Left renal pelvis (tissue), 4 donors: ENCODE measurements around the gene AP3B1. TPM values are rescaled to one million over a fixed set of nuclear protein-coding genes. Genes with fewer than 3 reads are reported as not detected.

Experiments
- DNase-seq, 4 donors: peaks; one replicate each; pipeline ENCODE4 v3.0.0-alpha.2; 2013; ENCODE audit warnings: low read depth in 4 of 4, low spot score in 3 of 4
- polyA plus RNA-seq, 4 donors: library from polyadenylated mRNA; unstranded; fragments of 120-200 nt; gene quantifications; one replicate each; pipeline ENCODE4 v1.2.1, GENCODE V29; 2013; ENCODE audit not compliant: insufficient read length in 4 of 4

Gene AP3B1
- polyA plus RNA-seq, 4 donors: 53.6 to 87.8 (median 72.2) TPM

DNA sequence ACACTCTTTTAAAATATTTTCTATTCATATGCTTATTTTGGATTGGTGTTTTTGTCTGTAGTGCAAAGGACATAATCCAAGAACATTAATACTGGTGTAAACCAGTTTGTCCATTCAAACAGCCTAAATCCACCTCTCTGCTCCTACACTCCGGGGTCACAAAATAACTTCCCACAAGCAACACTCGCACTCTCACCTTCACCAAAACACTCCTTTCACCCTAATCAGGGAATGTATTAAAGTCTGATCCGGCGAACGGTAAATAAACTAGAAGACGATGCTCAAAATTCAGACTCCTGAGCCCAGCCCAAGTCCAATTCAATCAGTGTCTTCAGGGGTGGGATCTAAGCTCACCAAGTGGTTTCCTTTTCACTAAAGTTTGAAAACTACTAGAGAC, 649 bp downstream of the AP3B1 start:
- DNase-seq: peak in 2 of 4 donors; percentile 16 to 35

DNA sequence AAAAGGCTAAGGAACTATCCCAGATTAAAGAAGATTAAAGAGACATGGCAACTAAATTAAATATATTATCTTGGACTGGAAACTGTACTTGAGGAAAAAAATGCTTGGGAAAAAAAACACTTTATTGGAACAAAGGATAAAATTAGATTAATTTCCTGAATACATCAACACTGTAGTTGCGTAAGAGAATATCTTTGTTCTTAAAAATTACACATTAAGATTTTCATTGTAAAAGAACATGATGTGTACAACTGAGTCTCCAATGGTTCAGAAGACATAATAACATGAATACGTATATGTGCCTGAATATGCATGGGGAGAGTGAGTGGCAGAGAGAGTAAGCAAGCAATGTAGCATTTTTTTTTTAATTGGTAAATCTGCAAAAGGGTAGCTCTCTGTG, 2.8 kb downstream of the AP3B1 start:
- DNase-seq: no peak

DNA sequence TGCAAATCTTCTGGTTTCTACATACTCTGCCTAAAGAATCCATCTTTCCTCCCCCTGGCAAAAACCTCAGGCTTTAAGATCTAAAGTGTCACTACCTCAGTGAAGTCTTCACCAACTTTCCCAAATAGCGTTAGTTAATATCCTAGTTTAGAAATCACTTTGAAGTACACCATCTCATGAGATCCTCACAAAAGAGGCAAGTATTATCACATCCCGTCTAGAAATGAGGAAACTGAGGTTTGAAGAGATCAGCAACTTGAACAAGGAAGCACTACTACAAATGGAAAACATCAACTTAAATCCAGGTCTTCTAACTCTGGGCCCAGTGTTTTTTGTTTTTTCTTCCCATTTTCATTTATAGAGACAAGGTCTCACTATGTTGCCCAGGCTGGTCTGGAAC, 4.6 kb downstream of the AP3B1 start:
- no peak for DNase-seq

DNA sequence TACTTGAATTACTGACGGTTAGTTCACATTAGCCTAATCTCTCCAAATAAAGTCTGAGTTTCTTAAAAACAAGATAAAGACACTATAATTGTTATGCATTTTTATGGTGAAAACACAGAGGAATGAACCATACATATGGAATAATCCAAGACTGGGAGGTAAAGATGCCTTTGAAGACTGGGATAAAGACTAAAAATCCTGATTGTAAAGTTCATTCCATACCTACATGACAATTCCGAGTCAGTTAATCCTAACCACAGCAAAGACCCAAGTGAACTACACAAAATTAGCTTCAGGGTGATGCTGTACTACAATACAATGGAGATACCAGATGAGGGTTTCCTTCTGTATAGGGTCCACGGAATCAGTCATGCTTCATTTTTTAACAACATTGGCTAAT, 6.3 kb downstream of the AP3B1 start:
- no peak for DNase-seq

DNA sequence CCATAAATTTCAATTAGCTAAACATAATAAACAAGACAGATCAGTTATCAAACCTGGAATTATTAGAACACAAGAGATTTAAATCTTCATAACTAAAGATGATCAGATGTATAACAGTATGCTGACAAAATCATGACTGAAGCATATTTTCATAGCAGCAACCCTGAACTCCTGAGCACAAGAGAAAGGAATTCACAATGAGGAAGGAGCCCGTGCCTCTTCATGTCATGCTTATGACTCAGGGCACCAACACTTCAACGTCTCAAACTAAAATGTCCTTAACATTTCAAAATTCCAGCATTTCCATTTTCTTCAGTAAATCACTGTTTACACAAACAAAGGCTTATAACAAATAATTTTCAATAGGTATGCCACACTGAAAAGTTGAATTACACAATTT, 6.7 kb downstream of the AP3B1 start:
- no peak for DNase-seq

DNA sequence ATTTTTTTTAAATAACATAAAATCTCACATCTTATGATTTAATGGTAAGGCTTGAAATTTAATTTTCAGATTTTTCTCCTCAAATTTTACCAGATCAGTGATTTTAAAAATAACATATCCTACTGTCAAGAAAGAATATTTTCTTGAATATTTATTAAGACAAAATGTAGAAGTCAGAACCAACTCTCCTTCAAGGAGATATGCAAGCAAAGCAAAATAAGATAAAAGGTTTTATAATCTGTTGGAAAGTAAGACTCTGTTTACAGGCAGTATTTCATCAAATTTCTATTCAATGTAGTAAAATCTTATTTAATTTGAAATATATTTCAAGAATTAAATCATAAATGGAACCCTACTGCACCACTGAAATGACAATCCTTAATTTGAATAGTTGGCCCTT, 7.3 kb downstream of the AP3B1 start:
- no peak for DNase-seq

DNA sequence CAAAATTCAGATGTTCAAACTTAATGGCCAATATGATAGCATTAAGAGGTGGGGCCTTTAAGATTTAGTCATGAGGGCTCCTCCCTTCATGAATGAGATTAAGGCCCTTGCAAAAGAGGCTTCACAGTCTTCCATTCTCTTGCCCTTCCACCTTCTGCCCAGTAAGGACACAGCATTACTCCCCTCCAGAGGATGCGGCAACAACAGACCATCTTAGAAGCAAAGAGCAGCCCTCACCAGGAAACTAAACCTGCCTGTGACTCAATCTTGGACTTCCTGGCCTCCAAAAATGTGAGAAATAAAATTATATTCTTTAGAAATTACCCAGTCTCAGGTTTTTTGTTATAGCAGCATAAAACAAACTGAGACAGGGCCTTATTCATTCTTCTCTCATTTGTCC, 8.2 kb downstream of the AP3B1 start:
- DNase-seq: no peak

DNA sequence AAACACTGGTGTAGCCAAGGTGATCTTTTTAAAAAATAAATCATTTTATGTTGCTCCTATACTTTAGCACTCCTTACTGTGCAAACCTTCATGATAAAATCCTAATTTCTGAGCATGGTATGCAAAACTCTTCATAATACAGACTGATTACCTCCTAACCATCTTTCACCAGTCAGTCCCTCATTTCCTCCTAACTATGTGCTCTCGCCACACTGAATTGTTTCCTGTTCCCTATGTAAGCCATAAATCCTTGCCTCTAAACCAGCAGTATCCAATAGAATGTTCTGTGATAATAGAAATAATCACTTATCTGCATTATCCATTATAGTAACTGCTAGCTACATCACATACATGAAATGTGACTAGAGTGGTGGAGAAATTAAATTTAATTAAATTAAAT, 10.7 kb downstream of the AP3B1 start:
- no peak for DNase-seq

DNA sequence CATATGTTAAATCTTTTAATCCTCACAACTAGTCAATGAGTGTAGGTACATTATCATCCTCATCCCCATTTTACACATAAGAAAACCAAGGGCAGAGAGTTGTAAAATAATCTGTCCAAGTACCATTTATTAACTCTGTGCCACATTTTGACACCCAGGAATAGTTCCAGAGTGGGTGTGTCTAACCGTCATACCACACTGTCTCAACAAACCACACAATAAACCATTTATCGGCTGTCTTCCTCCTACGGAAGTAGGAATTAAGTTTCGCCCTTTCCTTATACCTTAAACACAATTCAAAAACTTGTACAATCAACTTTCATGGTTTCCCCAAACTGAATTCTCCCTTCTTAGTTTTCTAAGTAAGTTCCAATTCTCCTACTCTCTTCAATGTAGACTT, 11.4 kb downstream of the AP3B1 start:
- no peak for DNase-seq

DNA sequence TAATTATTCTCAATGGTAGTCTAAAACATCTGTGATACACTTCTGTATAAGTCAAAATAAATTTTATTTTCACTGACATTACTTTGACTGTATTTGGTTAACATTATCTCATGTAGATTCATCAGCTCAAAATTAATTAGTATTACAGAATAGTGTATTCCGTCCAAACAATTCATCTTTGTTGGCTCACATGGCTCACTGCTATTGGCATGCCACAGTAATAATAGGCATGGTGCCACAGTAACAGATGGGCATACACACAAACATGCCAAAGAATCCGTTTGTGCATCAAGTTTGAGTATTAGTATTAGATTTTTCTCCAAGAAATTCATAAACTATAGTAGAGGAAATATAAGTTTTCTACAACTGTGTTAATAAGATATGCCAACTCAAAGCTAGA, 14.2 kb downstream of the AP3B1 start:
- no peak for DNase-seq

DNA sequence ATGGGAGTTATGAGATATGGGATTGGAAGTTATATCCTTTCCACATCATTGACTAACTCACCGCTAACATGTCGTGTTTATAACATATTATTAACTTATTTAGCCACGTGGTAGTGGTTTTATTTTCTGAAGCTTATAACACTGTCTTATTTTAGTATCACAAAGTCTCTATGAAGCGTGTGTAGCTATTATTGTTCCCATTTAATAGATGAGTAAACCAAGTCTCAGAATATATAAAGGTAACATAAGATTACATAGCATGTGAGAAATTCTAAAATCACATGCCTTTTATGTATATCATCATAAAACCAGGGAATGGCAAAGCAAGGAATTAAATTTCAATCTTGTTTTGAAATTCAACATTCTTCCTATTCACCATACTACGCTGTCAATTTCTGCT, 15.3 kb downstream of the AP3B1 start:
- no peak for DNase-seq

DNA sequence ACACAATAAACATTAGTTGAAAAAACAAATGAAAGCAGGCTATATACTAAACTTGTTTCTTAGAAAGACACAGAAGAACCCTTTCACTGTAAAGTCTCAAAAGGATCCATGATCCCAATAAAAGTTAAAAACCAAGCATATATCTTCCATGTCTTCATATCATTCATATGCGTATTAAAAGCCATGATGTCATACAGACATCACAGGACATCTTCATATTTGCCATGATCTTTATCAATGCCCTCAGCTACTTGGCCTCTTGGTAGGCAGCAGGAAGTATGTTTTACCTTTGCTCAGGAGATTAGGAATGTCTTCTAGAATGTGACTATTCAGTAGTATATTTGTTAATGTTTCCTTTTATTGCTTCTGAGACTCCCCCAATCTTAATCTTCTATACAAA, 16.8 kb downstream of the AP3B1 start:
- no peak for DNase-seq

DNA sequence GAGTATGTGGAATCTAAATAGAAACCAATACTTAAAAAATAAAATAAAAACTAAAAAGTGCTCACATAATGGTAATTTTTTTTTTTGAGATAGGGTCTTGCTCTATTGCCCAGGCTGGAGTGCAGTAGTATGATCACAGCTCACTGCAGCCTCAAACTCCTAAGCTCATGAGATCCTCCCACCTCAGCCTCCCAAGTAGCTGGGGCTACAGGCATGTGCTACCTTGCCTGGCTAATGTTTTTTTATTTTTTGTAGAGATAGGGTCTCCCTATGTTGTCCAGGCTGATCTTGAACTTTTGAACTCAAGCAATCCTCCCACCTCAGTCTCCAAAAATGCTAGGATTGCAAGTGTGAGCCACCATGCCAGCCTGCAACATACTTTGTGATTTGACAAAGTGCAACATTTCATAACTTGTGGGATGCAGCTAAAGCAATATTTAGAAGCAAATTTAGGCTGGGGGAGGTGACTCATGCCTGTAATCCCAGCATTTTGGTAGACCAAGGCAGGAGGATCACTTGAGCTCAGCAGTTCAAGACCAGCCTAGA, 18.4 kb downstream of the AP3B1 start:
- DNase-seq: no peak

DNA sequence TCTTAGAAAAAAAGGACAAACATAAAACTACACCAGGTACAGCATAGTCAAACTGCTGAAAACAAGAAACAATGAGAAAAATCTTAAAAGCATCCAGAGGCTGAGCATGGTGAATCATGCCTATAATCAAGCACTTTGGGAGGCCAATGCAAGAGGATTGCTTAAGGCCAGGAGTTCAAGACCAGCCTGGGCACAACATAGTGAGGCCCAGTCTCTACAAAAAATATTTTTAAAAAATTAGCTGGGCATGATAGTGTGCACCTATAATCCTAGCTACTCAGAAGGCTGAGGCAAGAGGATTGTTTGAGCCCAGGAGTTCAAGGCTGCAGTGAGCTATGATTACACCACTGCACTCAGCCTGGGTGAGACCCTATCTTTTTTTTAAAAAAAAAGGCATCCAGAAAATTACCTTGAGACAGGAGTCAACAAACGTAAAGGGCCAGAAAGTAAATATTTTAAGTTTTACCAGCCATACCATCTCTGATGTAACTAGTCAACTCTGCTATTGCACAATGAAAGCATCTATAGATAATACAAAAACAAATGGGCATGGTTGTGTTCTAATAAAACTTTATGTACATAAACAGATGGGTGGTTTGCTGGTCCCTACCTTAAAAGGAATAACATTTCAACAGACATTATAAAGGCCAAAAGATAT, 19.8 kb downstream of the AP3B1 start:
- DNase-seq: no peak

DNA sequence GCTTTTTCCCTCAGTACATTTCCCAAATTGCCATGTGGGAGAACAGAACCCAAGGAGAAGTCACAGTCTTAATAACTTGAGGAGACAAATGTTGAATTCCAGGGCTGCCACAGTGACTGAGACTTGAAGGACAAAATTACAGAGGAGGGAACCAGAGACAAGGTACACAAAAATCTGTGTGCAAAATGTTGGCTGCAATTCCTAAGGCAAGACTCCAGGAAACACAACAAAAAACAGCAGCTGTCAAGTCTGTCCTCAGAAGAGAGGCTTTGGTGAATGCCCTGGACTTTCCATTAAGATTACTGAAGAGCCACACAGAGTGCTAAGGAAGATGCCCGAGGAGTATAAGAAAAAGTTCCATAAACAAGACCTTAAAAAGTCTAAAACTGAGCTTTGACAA, 21.1 kb downstream of the AP3B1 start:
- no peak for DNase-seq

DNA sequence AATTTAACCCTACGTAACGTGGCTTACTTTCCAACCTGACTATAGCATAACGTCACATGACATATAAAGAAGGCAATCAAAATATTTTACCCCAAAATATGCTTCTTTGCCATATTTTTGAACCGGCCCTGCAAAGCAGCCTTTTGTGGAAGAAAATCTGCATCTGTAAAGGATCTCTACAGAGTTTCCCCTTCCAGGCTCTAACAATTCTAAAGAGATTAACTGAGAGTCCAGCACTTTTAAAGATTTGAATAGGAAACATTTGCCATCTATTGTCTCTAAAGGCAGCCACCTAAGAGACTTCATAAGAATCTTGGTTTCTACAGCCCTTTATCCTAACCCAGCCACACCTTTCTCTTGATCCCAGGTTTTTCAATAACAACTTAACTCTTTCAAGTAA, 22.7 kb downstream of the AP3B1 start:
- no peak for DNase-seq

DNA sequence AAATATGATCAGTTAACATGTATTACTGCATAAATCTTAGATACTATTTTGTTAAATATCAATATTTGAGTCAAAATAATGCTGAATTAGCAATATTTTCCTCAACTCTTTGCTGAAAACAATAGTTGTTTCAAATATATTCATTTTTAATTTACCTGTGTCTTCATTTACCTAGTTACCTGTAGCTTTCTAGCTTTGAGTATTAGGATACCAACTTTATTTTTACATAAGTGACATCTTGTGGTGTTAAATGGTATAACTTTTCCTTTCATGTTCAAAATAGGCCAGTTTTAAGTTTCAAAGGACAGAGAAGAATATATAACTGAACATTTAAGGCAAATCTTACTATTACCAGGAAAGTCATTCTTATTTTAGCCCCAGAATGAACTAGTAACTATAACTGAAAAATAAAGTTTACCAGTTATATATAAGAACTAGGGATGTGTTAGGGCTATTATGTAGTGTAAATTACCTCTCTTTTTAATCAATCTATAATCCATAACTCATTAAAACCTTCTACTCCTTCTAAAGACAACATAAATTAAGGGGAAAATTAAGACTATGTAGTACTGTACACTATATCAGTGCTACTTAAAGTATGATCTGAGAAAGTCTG, 25.3 kb downstream of the AP3B1 start:
- DNase-seq: no peak

DNA sequence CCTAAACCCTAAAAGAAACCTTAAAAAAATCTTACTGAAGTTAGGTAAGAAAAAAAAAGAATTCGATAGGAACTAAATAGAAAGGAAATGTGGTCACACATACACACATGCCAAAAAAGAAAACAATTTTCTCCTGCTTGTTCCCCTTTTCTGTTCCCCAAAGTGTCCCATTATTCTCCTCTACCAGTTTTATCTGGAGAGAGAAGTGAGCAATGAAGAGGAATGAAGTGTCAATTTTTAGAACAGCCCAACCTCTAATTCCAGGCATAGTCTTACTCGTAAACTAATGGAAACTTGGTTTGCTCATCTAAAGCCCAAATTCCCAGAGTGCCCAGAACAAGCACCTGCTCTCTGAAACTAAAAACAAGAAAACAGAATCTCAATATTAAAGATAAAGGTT, 26.1 kb downstream of the AP3B1 start:
- DNase-seq: no peak

DNA sequence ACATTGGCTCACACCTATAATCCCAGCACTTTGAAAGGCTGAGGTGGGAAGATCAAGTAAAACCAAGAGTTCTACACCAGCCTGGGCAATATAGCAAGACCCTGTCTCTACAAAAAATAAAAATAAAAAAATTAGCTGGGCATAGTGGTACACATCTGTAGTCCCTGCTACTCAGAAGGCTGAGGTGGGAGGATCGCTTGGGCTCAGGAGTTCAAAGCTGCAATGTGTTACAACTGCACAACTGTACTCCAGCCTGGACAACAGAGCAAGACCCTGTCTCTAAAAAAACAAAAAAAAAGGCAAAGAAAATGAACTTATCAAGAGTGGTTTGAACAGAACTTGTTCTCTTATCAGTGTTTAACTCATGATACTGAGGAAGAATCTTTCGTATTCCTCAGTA, 29.3 kb downstream of the AP3B1 start:
- no peak for DNase-seq

DNA sequence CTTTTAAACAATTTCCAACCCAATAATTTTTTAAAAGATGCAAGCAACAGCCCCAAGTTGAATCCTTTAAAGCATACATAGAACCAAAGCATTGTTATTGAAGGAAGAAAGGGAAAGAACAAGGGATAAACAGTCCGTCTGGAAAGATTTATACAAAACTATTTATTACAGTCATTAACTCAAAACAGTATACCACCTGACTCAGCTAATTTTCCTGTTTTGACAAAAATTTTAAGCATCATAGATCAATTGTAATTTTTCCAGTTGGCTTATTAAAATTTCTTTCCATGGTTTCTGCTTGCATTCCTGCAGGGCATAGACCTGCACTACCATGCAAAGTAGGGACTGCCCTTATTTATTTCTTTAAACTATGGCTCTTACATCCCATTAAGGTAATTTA, 29.9 kb downstream of the AP3B1 start:
- DNase-seq: no peak

DNA sequence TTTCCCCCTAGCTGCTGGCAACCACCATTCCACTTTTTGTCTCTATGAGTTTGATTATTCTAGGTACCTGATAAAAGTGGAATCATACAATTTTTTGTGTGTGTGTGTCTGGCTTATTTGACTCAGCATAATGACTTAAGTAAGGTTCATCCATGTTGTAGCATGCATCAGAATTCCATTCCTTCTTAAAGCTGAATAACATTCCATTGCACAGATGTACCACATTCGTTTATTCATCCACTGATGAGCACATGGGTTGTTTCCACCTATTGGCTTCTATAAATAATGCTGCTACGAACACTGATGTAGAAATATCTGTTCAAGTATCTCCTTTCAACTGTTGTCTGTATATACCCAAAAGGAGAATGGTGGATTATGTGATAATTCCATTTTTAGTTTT, 33.7 kb downstream of the AP3B1 start:
- DNase-seq: no peak

DNA sequence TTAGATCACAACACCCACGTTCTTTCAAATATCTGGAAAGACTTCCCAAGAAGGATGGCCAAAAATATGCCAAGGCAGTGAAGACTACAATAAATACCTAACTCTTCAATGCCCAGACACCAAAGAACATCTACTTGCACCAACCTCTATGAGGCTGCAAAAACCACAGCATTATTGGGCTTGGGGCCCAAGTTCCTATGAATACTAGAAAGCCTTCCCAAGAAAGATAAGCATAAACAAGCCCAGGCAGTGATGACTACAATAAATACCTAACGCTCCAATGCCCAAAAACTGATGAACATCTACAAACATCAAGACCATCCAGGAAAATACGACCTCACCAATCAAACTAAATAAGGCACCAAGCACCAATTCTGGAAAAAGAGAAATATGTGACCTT, 41.3 kb downstream of the AP3B1 start:
- DNase-seq: no peak

DNA sequence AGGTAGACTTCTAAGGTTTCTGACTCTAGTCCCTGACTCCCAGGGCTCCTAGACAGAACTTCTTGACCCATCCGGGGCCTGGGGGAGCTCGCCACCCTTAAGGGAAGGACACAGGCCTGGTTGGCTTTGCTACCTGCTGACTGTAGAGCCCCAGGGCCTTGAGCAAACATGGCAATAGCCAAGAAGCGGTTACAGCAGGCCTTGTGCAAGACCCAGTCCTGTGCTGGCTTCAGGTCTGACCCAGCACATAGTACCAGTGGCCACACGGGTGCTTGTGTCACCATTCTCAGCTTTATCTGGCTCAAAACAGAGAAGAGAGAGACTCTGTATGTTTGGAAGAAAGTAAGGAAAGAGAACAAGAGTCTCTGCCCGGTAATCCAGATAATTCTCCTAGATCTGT, 41.8 kb downstream of the AP3B1 start:
- DNase-seq: no peak
